ENCODE results near the gene CADM3. TPM values are rescaled to one million over a fixed set of nuclear protein-coding genes. Genes with fewer than 3 reads are reported as not detected.

CADM3 gene
- total and polyA plus RNA-seq, 9 of the 15 experiments (the other 6 are each of a cell fraction or from before 2014, with no cell fraction given): 0.04 TPM; not detected in 8

DNA sequence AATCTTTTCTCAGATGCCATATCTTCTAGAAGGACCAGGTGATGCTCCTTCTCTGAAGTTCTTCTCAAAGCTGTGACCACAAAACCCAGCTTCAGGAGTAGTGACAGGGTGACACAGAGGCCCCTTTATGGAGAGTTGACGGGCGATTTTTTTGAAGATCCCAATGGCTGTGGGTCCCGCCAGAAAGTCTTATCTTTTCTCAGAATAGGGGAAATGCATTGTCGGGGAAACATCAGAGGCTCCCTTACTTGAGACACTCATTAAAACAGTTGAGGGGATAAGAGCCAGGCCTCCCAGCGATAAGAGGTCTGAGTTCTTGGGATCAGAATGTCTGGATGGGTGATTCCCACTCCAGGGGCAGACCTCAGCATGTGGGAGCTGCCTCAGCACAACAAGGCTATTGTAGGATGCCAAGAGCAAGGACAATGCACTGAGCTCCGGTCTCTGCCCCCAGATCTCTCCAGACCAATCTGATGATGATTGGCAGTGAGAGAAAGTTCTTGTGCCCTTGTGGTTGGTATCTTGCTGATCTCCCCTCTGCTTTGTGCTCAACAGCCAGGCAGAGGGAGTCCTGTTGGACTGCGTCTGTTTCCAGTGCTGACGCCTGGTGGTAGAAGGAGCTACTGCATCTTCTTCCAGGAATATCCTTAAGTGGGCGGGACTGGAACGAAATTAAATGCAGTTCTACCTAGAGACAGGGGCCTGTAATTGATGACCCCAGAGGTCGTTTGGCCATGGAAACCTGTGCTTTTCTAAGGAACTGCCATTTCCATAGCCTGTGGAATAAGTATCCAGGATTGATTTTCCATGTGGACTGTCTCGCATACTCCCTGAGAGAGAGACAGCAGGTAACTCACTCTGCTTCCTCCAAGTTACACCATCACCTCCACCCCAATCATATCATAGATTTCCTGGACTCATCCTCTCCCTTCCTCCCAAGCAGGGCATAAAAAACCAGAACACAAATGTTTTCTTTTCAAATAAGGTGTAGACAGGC is 26.4 kb downstream of the CADM3 start (continued):
- TF ChIP-seq, protein P1, sequence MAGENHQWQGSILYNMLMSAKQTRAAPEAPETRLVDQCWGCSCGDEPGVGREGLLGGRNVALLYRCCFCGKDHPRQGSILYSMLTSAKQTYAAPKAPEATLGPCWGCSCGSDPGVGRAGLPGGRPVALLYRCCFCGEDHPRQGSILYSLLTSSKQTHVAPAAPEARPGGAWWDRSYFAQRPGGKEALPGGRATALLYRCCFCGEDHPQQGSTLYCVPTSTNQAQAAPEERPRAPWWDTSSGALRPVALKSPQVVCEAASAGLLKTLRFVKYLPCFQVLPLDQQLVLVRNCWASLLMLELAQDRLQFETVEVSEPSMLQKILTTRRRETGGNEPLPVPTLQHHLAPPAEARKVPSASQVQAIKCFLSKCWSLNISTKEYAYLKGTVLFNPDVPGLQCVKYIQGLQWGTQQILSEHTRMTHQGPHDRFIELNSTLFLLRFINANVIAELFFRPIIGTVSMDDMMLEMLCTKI (IDR thresholded peaks at IDR 0.05; ENCODE audit: partially characterized antibody): no peak

DNA sequence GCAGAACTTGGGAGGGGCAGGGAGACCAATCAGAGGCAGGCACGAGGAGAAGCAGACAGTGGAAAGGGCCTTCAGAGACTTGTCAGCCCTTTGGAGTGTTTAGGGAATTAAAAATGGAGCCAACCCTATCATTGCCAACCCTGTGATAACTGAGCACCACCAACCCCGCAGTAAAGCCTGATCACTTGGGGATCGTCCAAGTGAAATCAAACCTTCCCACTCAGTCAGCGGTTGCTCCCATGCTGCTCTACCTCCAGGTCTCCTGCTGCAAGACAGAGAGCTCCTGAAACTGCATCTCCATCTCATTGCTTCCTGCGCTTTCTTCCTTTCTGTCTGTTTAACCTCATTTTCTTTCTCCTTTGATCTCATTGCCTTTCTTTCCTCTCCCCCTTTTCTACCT is 28.5 kb downstream of the CADM3 start:
- Histone ChIP-seq H3K9ac (ENCODE audit: insufficient read depth in 1 of 2, low read depth in 2 of 2, low read length in 2 of 2) (no peak overlapping the region), H3K79me2 (ENCODE audit: control insufficient read depth, insufficient read depth, low read length) (no peaks in the 10 kb centered on the region), H3K4me1 (replicated peaks in 1 of 2; ENCODE audit: control insufficient read depth in 2 of 2, insufficient read depth in 2 of 2, low read length in 2 of 2) (peaks cover 15 to 27% of the 10 kb centered on the region in 2 experiments; a peak in 4 of 5 replicates), H3K9me1 (ENCODE audit: control insufficient read depth, insufficient read depth, low read length) (no peaks in the 10 kb centered on the region), H3K27me3 (ENCODE audit: control insufficient read depth in 2 of 2, insufficient read depth in 2 of 2, low read length in 2 of 2) (peaks cover 0 to 14% of the 10 kb centered on the region in 2 experiments; a peak in 3 of 5 replicates), H3K4me3 (no peak overlapping the region), H3K36me3 (ENCODE audit: control insufficient read depth, insufficient read depth, low read length) (no peaks in the 10 kb centered on the region), H2AFZ (ENCODE audit: low read depth, low read length) (no peak overlapping the region), H3K27ac (ENCODE audit: extremely low read depth, low read depth, low read length) (no peak overlapping the region), H4K20me1 (replicated peaks; ENCODE audit: control insufficient read depth, insufficient read depth, low read length) (no peaks in the 10 kb centered on the region), H3K4me2 (ENCODE audit: insufficient read depth, low read length) (no peak overlapping the region), H3K9me3 (replicated peaks; ENCODE audit: control insufficient read depth, insufficient read depth, low read depth, low read length) (no peaks in the 10 kb centered on the region)
- FAIRE-seq (no peak), DNase-seq (ENCODE audit: extremely low read depth in 1 of 4, low spot score in 3 of 4) (no peak), ATAC-seq (no peak)
- intact Hi-C loops (cut with micrococcal nuclease) (no loop called here), in situ Hi-C loops (cut with MboI) (loop anchor here (25.0 kb wide), 1 partner anchor 787 kb away; no protein-coding TSS in a partner anchor)
- BruUV-seq (replicated peaks): no TSS peak
- ChIA-PET CTCF (ENCODE audit: low intra/inter-chr PET ratio) (no interaction called here), POLR2A (no interaction called here)
- 5% methylated on average over 5 of the region's 5 CpGs for WGBS (ENCODE audit: insufficient coverage, low coverage, missing lambda C conversion rate)
- no peak for TF ChIP-seq ARID2 (IDR thresholded peaks at IDR 0.05)
- no peak for TF ChIP-seq MED1 (CRISPR knock-in tag; IDR thresholded peaks at IDR 0.05; ENCODE audit: borderline replicate concordance)
- no peak for TF ChIP-seq NR3C1 (CRISPR knock-in tag; IDR thresholded peaks at IDR 0.05)
- TF ChIP-seq, protein P2, sequence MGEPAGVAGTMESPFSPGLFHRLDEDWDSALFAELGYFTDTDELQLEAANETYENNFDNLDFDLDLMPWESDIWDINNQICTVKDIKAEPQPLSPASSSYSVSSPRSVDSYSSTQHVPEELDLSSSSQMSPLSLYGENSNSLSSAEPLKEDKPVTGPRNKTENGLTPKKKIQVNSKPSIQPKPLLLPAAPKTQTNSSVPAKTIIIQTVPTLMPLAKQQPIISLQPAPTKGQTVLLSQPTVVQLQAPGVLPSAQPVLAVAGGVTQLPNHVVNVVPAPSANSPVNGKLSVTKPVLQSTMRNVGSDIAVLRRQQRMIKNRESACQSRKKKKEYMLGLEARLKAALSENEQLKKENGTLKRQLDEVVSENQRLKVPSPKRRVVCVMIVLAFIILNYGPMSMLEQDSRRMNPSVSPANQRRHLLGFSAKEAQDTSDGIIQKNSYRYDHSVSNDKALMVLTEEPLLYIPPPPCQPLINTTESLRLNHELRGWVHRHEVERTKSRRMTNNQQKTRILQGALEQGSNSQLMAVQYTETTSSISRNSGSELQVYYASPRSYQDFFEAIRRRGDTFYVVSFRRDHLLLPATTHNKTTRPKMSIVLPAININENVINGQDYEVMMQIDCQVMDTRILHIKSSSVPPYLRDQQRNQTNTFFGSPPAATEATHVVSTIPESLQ (CRISPR knock-in tag; IDR thresholded peaks at IDR 0.05): no peak
- TF ChIP-seq RFX5 (IDR thresholded peaks at IDR 0.05; ENCODE audit: low read depth, low read length): no peak
- TF ChIP-seq ESRRA (IDR thresholded peaks at IDR 0.05; ENCODE audit: borderline replicate concordance, low read depth): no peak
- TF ChIP-seq, protein P3, sequence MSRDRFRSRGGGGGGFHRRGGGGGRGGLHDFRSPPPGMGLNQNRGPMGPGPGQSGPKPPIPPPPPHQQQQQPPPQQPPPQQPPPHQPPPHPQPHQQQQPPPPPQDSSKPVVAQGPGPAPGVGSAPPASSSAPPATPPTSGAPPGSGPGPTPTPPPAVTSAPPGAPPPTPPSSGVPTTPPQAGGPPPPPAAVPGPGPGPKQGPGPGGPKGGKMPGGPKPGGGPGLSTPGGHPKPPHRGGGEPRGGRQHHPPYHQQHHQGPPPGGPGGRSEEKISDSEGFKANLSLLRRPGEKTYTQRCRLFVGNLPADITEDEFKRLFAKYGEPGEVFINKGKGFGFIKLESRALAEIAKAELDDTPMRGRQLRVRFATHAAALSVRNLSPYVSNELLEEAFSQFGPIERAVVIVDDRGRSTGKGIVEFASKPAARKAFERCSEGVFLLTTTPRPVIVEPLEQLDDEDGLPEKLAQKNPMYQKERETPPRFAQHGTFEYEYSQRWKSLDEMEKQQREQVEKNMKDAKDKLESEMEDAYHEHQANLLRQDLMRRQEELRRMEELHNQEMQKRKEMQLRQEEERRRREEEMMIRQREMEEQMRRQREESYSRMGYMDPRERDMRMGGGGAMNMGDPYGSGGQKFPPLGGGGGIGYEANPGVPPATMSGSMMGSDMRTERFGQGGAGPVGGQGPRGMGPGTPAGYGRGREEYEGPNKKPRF (IDR thresholded peaks at IDR 0.05; ENCODE audit: low read depth, low read length): no peak
- no peak for TF ChIP-seq BRD9 (IDR thresholded peaks at IDR 0.05; ENCODE audit: low read depth, partially characterized antibody)
- no peak for TF ChIP-seq ZNF507 (tag; conservative IDR thresholded peaks at IDR 0.05)
- TF ChIP-seq FOXA1 (IDR thresholded peaks at IDR 0.05; ENCODE audit: borderline replicate concordance): no peak
- no peak for TF ChIP-seq ZKSCAN3 (CRISPR knock-in tag; IDR thresholded peaks at IDR 0.05)
- TF ChIP-seq ZKSCAN1 (IDR thresholded peaks at IDR 0.05; ENCODE audit: low read depth, low read length): no peak
- TF ChIP-seq TARDBP (IDR thresholded peaks at IDR 0.05): no peak
- TF ChIP-seq PCBP2 (IDR thresholded peaks at IDR 0.05; ENCODE audit: low read depth, low read length, poor library complexity, severe bottlenecking): no peak
- no peak for TF ChIP-seq CREM (IDR thresholded peaks at IDR 0.05; ENCODE audit: low read depth)
